MM.1S (cell line): Measurements from ENCODE around the gene IQCM.

ENCODE experiments used
- EZH2 ChIP-seq: fragments of 300-600 bp; sonication (generic); optimal IDR thresholded peaks from 2 replicates; pipeline ENCODE3; 2017; ENCODE audit warnings: low read depth, mild to moderate bottlenecking, antibody characterized with exemption, low read length, mixed read lengths
- EZH2phosphoT487 ChIP-seq: fragments of 300-600 bp; sonication (generic); IDR thresholded peaks from 2 replicates; pipeline ENCODE4 v1.6.1; 2018; ENCODE audit warnings: antibody characterized with exemption, low read length
- TF ChIP-seq, protein P1 (sequence below): fragments of 300-600 bp; sonication (generic); IDR thresholded peaks from 2 replicates; pipeline ENCODE4 v1.5.1; 2016; ENCODE audit warnings: antibody characterized with exemption, low read length, mixed read lengths

DNA sequence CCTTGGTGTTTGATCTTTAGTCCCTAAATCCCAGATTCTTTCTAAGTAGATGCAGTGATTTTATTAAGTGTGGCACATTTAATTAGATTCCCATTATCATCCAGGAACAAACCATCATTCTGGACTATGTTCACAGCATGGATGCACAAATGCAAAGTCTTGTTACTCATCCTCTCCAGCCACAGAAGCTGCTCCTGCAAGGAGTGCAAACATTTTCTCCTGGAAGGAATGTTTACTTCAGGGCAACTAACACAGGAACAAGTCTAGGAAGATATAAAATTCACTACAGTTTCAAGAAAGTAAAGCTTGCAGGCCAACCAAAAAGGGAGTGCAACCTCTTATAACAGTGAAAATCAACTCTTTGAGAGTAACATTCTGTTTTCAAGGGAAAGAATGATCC is 106.0 kb downstream of the IQCM start:
- TF ChIP-seq, protein P1, sequence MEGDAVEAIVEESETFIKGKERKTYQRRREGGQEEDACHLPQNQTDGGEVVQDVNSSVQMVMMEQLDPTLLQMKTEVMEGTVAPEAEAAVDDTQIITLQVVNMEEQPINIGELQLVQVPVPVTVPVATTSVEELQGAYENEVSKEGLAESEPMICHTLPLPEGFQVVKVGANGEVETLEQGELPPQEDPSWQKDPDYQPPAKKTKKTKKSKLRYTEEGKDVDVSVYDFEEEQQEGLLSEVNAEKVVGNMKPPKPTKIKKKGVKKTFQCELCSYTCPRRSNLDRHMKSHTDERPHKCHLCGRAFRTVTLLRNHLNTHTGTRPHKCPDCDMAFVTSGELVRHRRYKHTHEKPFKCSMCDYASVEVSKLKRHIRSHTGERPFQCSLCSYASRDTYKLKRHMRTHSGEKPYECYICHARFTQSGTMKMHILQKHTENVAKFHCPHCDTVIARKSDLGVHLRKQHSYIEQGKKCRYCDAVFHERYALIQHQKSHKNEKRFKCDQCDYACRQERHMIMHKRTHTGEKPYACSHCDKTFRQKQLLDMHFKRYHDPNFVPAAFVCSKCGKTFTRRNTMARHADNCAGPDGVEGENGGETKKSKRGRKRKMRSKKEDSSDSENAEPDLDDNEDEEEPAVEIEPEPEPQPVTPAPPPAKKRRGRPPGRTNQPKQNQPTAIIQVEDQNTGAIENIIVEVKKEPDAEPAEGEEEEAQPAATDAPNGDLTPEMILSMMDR: no peak
- no peak for TF ChIP-seq EZH2
- TF ChIP-seq EZH2phosphoT487: no peak
